Panc1 (cell line): ENCODE data around the gene SYN1.

Experiments used
- POLR2AphosphoS5 ChIP-seq: IDR thresholded peaks from 2 replicates; pipeline ENCODE4 v1.6.1; 2012; ENCODE audit warnings: mild to moderate bottlenecking, low read depth, low read length, moderate library complexity
- TCF7L2 ChIP-seq: IDR thresholded peaks from 2 replicates; pipeline ENCODE4 v1.6.1; 2011; ENCODE audit warnings: mild to moderate bottlenecking, low read depth, low read length, inconsistent platforms
- TF ChIP-seq, protein P1 (sequence below): fragments of 450-650 bp; IDR thresholded peaks from 2 replicates; pipeline ENCODE4 v1.5.1; 2017; ENCODE audit warnings: mild to moderate bottlenecking

DNA sequence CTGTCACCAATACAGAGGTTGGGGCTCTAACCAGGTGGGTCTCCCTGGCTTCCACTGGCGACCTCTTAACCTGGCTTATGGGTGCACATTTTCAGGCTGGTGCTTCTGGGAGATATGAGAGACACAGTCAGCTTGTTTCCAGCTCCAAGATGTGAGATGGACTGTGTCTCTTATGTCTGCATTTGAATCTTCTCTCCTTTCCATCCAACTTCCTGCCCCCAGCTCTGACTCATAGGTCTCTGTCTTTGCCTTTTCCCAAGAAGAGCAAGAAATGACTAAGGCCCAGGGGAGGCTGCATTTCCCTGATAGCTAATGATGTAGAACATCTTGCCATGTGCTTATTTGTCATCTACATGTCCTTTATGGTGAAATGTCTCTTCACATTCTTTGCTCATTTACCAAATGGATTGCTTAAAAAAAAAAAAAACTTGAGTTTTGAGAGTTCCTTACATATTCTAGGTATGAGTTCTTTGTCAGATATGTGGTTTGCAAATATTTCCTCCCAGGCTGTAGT lies 42.5 kb upstream of the SYN1 start:
- TF ChIP-seq, protein P1, sequence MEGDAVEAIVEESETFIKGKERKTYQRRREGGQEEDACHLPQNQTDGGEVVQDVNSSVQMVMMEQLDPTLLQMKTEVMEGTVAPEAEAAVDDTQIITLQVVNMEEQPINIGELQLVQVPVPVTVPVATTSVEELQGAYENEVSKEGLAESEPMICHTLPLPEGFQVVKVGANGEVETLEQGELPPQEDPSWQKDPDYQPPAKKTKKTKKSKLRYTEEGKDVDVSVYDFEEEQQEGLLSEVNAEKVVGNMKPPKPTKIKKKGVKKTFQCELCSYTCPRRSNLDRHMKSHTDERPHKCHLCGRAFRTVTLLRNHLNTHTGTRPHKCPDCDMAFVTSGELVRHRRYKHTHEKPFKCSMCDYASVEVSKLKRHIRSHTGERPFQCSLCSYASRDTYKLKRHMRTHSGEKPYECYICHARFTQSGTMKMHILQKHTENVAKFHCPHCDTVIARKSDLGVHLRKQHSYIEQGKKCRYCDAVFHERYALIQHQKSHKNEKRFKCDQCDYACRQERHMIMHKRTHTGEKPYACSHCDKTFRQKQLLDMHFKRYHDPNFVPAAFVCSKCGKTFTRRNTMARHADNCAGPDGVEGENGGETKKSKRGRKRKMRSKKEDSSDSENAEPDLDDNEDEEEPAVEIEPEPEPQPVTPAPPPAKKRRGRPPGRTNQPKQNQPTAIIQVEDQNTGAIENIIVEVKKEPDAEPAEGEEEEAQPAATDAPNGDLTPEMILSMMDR, result no peak
- no peak for TF ChIP-seq POLR2AphosphoS5
- no peak for TF ChIP-seq TCF7L2
